Dermis blood vessel endothelial cell (primary cell): Measurements from ENCODE around the gene KRTAP5-11. TPM values are rescaled to one million over a fixed set of nuclear protein-coding genes. Genes with fewer than 3 reads are reported as not detected.
"Not testable (repeated sequence)": the region's sequence is repeated elsewhere in the genome, so short reads cannot be mapped to it uniquely, and the experiment has no call there.

Experiments
- DNase-seq: peaks from one replicate; pipeline ENCODE4 v3.0.0; 2010
- total RNA-seq: library from RNA; depleted of rRNA; stranded (reverse); fragments of >200 nt; gene quantifications from 2 replicates; pipeline ENCODE4 v1.2.3, GENCODE V29; 2014

KRTAP5-11 gene
- total RNA-seq, 1 donor from 2014 or later, result not detected

DNA sequence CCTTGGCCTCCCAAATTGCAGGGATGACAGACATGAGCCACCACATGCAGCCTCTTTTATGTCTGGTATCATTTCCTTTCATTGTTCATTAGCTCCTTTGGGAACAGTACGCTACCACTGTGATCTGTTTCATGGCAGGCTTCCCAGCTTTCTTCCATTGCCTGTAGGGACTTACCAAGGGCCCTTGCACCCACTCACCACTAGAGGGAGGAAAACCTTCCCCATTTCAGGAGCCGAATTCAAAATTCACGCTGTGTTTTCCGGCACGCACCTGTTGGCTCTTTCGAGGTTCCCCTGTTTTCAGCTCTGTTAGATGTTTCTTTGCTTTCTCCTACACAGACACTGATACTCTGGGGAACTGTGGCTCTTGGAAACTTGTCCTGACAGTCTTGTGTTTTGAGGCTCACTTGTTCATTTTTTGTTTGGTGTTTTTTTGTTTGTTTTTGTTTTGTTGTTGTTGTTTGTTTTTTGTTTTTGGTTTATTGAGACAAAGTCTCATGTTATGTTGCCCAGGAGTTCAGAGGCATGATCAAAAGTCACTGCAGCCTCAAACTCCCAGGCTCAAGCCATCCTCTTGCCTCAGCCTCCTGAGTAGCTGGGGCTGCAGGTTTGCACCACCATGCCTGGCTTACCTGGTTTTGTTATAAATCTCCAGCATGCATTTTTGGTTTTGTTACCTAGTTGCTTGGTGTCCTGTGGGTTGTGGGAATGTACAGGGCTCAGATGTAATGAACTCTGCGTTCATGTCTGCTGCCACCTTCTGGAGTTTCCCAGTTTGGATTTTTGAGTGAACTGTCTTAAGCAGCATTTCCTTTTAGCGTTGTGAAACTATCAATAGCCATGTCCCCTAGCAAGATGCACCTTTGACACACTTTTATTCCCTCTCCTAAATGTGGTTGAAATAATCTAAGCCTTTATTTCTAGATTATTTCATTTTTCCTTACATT, 2.3 kb downstream of the KRTAP5-11 start:
- DNase-seq, result peak; percentile 87

GRCh38 chr11:71579513-71579912, 3.2 kb downstream of the KRTAP5-11 start:
- DNase-seq, result not testable (repeated sequence)

GRCh38 chr11:71577469-71578004, 5.1 kb downstream of the KRTAP5-11 start:
- DNase-seq, result no peak

DNA sequence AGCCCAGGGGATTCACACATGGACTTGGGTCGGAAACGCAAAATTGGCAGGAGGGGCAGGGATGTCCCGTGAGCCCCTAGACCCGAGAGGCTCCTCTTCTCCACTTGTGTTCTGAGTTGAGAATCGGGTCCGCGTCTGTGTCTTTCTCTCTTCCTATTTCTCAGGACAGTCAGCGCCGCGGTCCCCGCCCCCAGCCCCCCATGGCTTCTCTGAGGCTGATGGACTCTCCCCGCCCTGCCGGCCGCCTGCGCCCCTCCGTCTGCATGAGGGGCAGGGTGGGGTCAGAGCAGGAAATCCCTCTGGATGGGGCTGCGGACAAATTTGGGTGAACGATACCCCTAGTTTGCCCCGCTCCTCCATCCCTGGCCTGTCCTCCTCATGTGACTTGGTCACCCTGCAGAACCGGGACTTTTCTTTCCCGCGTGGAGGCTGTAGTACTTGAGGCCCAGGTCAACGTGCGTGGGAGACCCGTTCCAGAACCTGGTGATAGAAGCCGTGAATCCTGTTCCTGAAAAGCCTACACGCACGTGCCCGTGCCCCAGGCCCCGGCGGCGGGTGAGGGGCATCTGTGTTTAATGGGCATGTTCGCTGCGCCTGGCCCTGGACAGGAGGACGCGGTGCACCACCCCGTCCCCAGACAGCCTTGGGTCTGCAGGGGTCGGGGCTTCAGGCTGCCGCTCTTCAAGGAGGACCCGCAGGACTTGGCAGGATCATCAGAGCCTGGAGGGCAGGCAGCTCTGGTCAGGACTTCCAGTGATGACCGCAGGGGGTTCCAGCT, 5.8 kb downstream of the KRTAP5-11 start:
- DNase-seq, result not testable (repeated sequence)

- no peak for DNase-seq
Measured at GRCh38 chr11:71575723-71576424, 6.8 kb downstream of the KRTAP5-11 start.

DNA sequence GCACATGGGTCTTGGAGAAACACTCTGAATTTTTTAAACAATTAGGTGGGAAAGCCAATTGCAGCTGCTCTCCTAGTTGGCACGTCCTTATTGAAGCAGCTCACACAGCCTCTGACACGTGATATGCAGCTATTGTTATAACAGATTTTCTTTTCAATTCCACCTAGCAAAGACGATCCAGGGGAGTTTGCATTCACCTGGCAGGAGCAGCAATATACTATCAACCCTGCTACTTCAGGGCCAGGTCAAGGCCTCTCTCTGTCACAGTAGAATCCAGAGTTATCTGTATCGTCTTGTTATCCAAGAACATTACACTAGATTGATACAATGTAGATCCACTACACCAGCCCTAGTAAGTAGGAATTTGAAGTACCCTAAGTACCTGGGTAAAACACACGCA, 8.3 kb downstream of the KRTAP5-11 start:
- no peak for DNase-seq

GRCh38 chr11:71572811-71573210, 9.9 kb downstream of the KRTAP5-11 start:
- no peak for DNase-seq

GRCh38 chr11:71571101-71571850, 11.4 kb downstream of the KRTAP5-11 start:
- not testable (repeated sequence) for DNase-seq

- DNase-seq, result no peak
Measured at GRCh38 chr11:71568704-71569349, 13.8 kb downstream of the KRTAP5-11 start.

DNA sequence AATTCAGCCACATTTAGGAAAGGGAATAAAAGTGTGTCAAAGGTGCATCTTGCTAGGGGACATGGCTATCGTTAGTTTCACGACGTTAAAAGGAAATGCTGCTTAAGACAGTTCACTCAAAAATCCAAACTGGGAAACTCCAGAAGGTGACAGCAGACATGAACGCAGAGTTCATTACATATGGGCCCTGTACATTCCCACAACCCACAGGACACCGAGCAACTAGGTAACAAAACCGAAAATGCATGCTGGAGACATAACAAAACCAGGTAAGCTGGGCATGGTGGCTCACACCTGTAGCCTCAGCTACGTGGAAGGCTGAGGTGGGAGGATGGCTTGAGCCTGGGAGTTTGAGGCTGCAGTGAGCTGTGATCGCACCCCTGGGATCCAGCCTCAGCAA, 15.0 kb downstream of the KRTAP5-11 start:
- not testable (repeated sequence) for DNase-seq

GRCh38 chr11:71566626-71567599, 15.8 kb downstream of the KRTAP5-11 start:
- DNase-seq, result not testable (repeated sequence)

GRCh38 chr11:71566081-71566620, 16.5 kb downstream of the KRTAP5-11 start:
- DNase-seq, result peak; percentile 17

- no peak for DNase-seq
Measured at GRCh38 chr11:71565263-71565662, 17.4 kb downstream of the KRTAP5-11 start, which contains the start of gene KRTAP5-10. Gene KRTAP5-10 (plus strand): TSS chr11:71565563. CDS start chr11:71565588, 25 bp downstream.

- DNase-seq, result no peak
Measured at GRCh38 chr11:71564430-71564829, 18.2 kb downstream of the KRTAP5-11 start.

DNA sequence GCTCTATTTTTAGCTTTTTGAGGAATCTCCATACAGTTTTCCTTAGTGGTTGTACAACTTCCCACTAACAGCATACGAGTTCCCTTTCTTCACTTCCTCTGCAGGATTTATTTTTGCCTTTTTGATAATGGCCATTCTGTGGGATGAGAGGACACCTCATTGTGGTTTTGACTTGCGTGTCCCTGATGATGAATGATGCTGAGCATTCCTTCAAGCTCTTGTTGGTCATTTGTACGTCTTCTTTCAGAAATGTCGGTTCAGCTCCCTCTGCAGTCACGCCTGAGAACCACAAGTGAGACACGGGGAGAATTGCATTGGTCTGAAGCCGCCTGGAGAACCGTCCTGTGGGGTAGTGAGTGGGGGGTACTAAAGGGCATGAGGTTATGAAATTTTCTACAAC, 19.3 kb downstream of the KRTAP5-11 start:
- peak; percentile 81 for DNase-seq

DNA sequence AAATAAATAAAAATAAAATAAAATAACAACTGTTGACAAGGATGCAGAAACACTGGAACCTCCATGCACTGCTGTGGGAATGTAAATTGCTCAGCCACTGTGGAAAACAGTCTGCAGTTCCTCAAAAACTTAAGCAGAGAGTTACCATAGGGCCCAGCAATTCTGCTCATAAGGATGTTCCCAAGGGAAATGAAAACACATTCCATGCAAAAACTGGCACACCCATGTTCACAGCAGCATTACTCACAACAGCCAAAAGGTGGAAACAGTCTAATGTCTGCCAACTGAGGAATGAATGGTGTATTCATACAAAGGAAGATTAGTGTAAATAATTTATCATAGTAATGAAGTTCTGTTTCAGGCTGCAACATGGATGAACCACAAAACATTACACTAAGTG, 20.6 kb downstream of the KRTAP5-11 start:
- no peak for DNase-seq

DNA sequence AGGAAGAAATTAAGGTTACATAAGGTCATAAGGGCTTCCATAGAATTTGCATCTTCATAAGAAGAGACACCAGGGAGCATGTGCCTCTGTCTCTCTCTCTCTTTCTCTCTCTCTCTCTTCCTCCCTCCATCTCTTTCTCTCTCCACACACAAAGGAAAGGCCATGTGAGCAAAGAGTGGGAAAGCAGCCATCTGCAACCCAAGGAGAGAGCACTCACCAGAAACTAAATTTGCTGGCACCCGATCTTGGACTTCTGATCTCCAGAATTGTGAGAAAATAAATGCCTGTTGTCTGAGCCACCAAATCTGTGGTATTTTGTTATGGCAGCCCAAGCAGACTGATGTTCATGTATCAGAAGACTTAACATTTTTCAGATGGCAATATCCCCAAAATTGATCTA, 23.7 kb downstream of the KRTAP5-11 start:
- no peak for DNase-seq

DNA sequence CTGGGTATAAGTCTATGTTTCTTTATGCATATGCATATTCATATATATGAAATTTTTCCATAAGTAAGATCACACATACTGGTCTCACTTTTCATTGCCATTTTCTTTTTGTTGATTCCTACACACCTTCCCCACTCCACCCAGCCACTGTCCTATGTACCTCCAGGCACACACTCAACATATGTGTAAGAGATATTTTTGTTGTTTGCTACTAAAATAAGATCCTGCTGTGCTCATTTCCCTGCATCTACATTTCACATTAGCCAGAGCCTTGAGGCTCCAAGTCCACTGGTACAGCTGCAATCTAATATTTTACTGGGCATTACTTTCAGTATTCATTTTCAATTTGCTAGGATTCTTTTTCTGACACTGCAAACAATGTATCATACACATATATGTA, 25.4 kb downstream of the KRTAP5-11 start:
- no peak for DNase-seq

- DNase-seq, result no peak
Measured at GRCh38 chr11:71556018-71556417, 26.7 kb downstream of the KRTAP5-11 start.

DNA sequence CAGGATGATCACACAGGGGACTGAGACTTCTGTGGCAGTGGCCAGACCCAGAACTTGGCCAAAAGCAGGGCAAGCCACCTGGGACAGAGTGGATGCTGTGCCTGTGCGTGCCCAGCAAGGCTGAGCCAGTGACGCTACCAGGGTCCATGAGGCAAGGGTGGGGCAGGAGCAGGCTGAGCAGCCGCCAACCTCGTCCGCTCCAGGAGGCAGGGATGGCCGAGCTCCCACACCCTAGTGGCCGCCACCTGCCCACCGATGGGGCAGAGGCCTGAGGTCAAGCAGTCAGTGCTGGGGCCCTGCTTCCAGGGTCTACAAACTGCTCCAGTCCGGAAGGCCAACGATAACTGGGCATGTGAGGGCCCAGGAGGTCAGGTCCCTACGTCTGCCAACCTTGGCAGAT, 27.2 kb downstream of the KRTAP5-11 start:
- DNase-seq, result no peak
